ENCODE measurements around the gene ILDR2. TPM values are rescaled to one million over a fixed set of nuclear protein-coding genes. Genes with fewer than 3 reads are reported as not detected.

Gene ILDR2
- total RNA-seq, 4 donors from 2014 or later, result 0.04 to 0.57 (median 0.21) TPM; not detected in 1

GRCh38 chr1:166956057-166956850 is 19.1 kb downstream of the ILDR2 start:
- 73 to 86% methylated on average over 2 of the region's 2 CpGs for WGBS, 2 donors
- Histone ChIP-seq H3K9me3 (no peaks in the 10 kb centered on the region), H3K4me1 (peaks cover 0 to 9% (median 0%) of the 10 kb centered on the region in 3 donors), H3K4me3 (no peak overlapping the region), H3K27ac (no peak overlapping the region), H3K27me3 (no peaks in the 10 kb centered on the region), H3K36me3 (no peaks in the 10 kb centered on the region)
- TF ChIP-seq CTCF (IDR thresholded peaks at IDR 0.05) (no peak), POLR2A (IDR thresholded peaks at IDR 0.05) (no peak)
- DNase-seq, result no peak
- intact Hi-C loops (cut with DNase I), result no loop called here

GRCh38 chr1:166953491-166953890 is 21.8 kb downstream of the ILDR2 start:
- no peak overlapping the region for H3K4me3 ChIP-seq
- H3K36me3 ChIP-seq, result no peaks in the 10 kb centered on the region
- peaks cover 0 to 9% (median 0%) of the 10 kb centered on the region in 3 donors for H3K4me1 ChIP-seq
- no peaks in the 10 kb centered on the region for H3K9me3 ChIP-seq
- no peak for TF ChIP-seq POLR2A (IDR thresholded peaks at IDR 0.05)
- TF ChIP-seq CTCF (IDR thresholded peaks at IDR 0.05), result no peak
- H3K27ac ChIP-seq, result no peak overlapping the region
- intact Hi-C loops (cut with DNase I), result no loop called here
- H3K27me3 ChIP-seq, result peaks cover 0 to 4% (median 0%) of the 10 kb centered on the region in 4 donors
- no peak for DNase-seq

GRCh38 chr1:166952002-166952746 is 23.2 kb downstream of the ILDR2 start:
- Histone ChIP-seq H3K4me1 (peaks cover 0 to 18% (median 3%) of the 10 kb centered on the region in 3 donors), H3K9me3 (no peaks in the 10 kb centered on the region), H3K36me3 (no peaks in the 10 kb centered on the region), H3K27me3 (peaks cover 0 to 17% (median 2%) of the 10 kb centered on the region in 4 donors), H3K4me3 (no peak overlapping the region), H3K27ac (no peak overlapping the region)
- TF ChIP-seq POLR2A (IDR thresholded peaks at IDR 0.05), result no peak
- TF ChIP-seq CTCF (IDR thresholded peaks at IDR 0.05), result no peak
- WGBS, 2 donors, result 16 to 26% methylated on average over 4 of the region's 4 CpGs
- DNase-seq, result no peak
- intact Hi-C loops (cut with DNase I), result no loop called here

- Histone ChIP-seq H3K27me3 (peaks cover 0 to 27% (median 2%) of the 10 kb centered on the region in 4 donors), H3K9me3 (no peaks in the 10 kb centered on the region), H3K36me3 (no peaks in the 10 kb centered on the region), H3K4me1 (peaks cover 0 to 21% (median 3%) of the 10 kb centered on the region in 3 donors), H3K4me3 (no peak overlapping the region), H3K27ac (no peak overlapping the region)
- intact Hi-C loops (cut with DNase I), result no loop called here
- no peak for DNase-seq
- WGBS, 2 donors, result 57 to 100% methylated on average over 2 of the region's 2 CpGs
- TF ChIP-seq CTCF (IDR thresholded peaks at IDR 0.05) (no peak), POLR2A (IDR thresholded peaks at IDR 0.05) (no peak)
These were observed 24.3 kb downstream of the ILDR2 start for GRCh38 chr1:166951050-166951449.

- intact Hi-C loops (cut with DNase I), result no loop called here
- no peak overlapping the region for H3K4me3 ChIP-seq
- TF ChIP-seq POLR2A (IDR thresholded peaks at IDR 0.05), result no peak
- TF ChIP-seq CTCF (IDR thresholded peaks at IDR 0.05), result no peak
- H3K36me3 ChIP-seq, result no peaks in the 10 kb centered on the region
- DNase-seq, result no peak
- H3K27ac ChIP-seq, result no peak overlapping the region
- WGBS, 2 donors, result 88 to 93% methylated on average over 2 of the region's 2 CpGs
- H3K9me3 ChIP-seq, result no peaks in the 10 kb centered on the region
- H3K27me3 ChIP-seq, result peaks cover 0 to 32% (median 2%) of the 10 kb centered on the region in 4 donors
- peaks cover 0 to 21% (median 3%) of the 10 kb centered on the region in 3 donors for H3K4me1 ChIP-seq
These were observed 25.2 kb downstream of the ILDR2 start for GRCh38 chr1:166950156-166950555.

All from esophagus squamous epithelium (tissue), 5 donors.